Dendritic cell treated with granulocyte-macrophage colony-stimulating factor and Interleukin-4, amounts not matched to agents 40 ng/mL and 50 ng/mL, for 4 days (primary cell): ENCODE results near the gene YTHDF1.

ENCODE experiments used
- H3K27ac Mint-ChIP-seq: one replicate; pipeline ENCODE4 v1.8.0; 2022; ENCODE audit warnings: mild to moderate bottlenecking, mixed read lengths
- H3K27me3 Mint-ChIP-seq: one replicate; pipeline ENCODE4 v1.8.0; 2022; ENCODE audit warnings: mild to moderate bottlenecking, mixed read lengths
- H3K36me3 Mint-ChIP-seq: one replicate; pipeline ENCODE4 v1.8.0; 2022; ENCODE audit warnings: low read depth, mixed read lengths
- H3K4me1 Mint-ChIP-seq: one replicate; pipeline ENCODE4 v1.8.0; 2022; ENCODE audit warnings: low read depth, mixed read lengths
- H3K4me3 Mint-ChIP-seq: one replicate; pipeline ENCODE4 v1.8.0; 2022; ENCODE audit warnings: mild to moderate bottlenecking, moderate library complexity, mixed read lengths
- H3K9me3 Mint-ChIP-seq: one replicate; pipeline ENCODE4 v1.8.0; 2022; ENCODE audit warnings: mixed read lengths
- intact Hi-C: fragments of 100-400 bp; cut with micrococcal nuclease; formaldehyde crosslinking; loops from one replicate; pipeline ENCODE4 v1.15.0; 2022

YTHDF1 gene

DNA sequence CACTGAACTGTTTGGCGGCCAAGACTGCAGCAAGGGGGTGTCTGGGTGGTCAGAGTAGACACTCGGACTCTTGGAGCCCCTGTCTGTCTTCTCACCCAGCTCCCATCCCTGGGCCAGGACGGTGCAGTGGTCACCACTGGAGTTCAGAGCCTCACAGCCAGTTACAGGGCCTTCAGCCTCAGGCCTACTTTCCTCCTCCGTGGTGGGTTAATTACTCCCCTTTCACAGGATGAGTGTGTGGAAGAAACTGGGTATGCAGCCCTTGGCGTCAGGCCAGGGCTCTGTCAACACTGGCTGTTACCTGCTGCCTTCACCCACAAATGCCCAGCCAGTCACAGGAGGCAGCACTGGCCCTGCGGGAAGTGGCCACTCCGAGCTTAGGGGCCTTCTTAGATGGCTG is 1.8 kb upstream of the YTHDF1 start:
- H3K36me3 Mint-ChIP-seq = peaks cover 30% of the 10 kb centered on the region
- peaks cover 32% of the 10 kb centered on the region for H3K4me1 Mint-ChIP-seq
- no peaks in the 10 kb centered on the region for H3K9me3 Mint-ChIP-seq
- H3K4me3 Mint-ChIP-seq = no peak overlapping the region
- H3K27me3 Mint-ChIP-seq = peaks cover 13% of the 10 kb centered on the region
- intact Hi-C loops = loop anchor here (10.0 kb wide), 1 partner anchor 1033 kb away; the partner anchor contains the start of gene MTG2
- H3K27ac Mint-ChIP-seq = no peak overlapping the region

DNA sequence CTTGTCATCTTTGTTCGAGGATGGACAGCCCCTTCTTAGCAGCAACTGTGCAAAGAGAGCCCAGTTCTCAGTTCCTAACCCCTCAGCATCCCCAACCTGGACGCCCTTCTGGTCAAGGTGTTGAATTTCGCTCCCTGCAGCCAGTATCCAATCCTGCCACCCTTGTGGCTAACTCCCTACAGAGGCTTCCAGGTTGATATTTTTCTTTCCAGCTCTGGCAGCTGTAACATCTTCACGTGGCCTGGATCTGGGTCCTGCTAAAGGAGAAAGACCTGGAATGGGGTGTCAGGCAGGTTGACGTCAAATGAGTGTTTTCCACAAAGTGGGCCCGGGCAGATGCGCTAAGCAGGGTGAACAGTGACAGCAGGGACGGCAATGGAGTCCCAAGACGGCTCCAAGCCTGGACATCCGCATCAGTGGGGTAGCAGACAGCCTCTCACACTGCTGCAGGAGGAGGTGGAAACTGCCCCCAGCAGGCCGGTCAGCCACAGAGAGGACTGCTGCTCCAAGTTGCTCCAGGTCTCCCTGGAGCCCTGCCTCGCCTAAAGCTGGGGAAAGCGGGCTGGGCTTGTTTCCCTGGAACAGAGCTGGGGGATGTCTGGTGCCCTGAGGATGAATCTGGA is 1.0 kb upstream of the YTHDF1 start:
- Mint-ChIP-seq H3K27ac (peak overlapping the region; percentile 80), H3K4me3 (peak overlapping the region; percentile 73), H3K9me3 (no peaks in the 10 kb centered on the region), H3K27me3 (peaks cover 12% of the 10 kb centered on the region), H3K4me1 (peaks cover 39% of the 10 kb centered on the region), H3K36me3 (peaks cover 38% of the 10 kb centered on the region)
- intact Hi-C loops = loop anchor here (10.0 kb wide), 1 partner anchor 1032 kb away; the partner anchor contains the start of gene MTG2

DNA sequence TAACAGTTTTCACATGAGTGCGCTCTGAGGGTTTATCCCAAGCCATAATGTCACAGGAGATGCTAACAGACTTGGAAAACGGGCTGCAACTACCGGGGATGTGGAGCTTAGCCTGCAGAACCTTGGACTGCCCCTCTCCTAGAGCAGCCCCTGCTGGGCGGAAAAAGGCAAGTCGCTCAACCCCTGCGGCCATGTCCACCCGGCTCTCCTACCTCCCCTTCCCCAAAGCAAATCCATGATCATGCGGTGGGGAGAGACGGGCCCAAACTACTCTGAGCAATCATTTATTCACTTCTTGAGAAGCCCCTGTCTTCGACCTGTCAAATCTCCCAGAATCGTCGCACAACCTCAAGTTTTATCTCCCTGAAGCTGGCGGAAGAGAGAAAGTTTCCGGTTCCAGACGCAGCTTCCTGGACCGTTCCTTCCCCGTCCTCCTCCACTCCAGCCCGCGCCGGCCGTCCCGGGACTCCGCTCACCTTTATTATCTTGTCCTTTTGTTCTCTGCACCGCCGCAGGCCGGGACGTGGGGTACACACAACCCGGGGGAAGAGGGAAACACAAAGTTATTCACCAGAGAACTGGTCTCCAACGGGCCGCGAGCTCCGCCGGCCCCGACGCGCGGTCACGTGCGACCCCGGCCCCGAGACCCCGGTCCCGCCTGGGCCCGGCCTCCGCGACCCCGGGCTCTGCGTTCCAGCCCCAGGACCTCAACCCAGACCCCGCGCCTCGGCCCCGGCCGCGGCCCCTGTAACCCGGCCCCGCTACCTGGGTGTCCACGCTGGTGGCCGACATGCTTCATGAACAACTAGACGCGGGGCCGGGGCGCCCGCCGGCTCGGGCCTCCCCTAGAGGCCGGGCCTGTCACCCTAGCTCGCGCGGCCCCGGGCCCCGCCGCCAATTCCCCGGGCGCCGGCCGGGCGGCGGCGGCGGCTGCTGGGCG is 560 bp downstream of the YTHDF1 start:
- intact Hi-C loops = loop anchor here (10.0 kb wide), 1 partner anchor 1031 kb away; the partner anchor contains the start of gene MTG2
- H3K36me3 Mint-ChIP-seq = peaks cover 54% of the 10 kb centered on the region
- peaks cover 5% of the 10 kb centered on the region for H3K27me3 Mint-ChIP-seq
- H3K9me3 Mint-ChIP-seq = no peaks in the 10 kb centered on the region
- peaks cover 51% of the 10 kb centered on the region for H3K4me1 Mint-ChIP-seq
- H3K27ac Mint-ChIP-seq = peak overlapping the region; percentile 81
- peak overlapping the region; percentile 86 for H3K4me3 Mint-ChIP-seq

DNA sequence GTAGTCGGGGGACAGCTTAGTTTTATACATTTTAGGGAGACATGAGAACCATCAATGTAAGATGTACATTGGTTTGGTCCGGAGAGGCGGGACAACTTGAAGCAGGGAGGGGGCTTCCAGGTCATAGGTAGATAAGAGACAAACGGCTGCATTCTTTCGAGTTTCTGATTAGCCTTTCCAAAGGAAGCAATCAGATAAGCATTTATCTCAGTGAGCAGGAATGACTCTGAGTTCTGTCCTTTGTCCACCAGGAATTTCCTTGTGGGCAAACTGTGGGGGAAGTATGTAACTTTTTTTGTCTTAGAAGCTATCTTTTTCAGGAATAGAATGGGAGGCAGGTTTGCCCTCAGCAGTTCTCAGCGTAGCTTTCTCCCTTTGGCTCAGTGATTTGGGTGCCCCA is 1.4 kb downstream of the YTHDF1 start:
- peak overlapping the region; percentile 81 for H3K27ac Mint-ChIP-seq
- no peaks in the 10 kb centered on the region for H3K9me3 Mint-ChIP-seq
- H3K27me3 Mint-ChIP-seq = no peaks in the 10 kb centered on the region
- peaks cover 51% of the 10 kb centered on the region for H3K4me1 Mint-ChIP-seq
- intact Hi-C loops = loop anchor here (10.0 kb wide), 1 partner anchor 1030 kb away; the partner anchor contains the start of gene MTG2
- peaks cover 62% of the 10 kb centered on the region for H3K36me3 Mint-ChIP-seq
- peak overlapping the region; percentile 86 for H3K4me3 Mint-ChIP-seq

DNA sequence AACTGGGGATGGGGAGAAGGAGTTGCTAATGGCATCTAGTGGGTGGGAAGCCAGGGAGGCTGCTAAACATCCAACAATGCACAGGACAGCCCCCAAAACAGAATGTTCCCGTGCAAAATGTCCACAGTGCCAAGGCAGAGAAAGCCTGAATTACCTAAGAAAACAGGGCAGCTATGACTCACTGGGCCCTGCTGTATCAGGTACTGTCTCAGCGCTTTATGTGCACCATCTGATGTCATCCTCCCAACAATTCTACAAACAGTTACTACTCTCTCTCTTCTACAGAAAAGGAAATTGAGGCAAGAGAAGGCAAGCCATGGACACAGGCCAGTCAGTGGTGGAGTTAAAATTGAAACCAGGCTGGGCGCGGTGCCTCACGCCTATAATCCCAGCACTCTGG is 3.1 kb downstream of the YTHDF1 start:
- Mint-ChIP-seq H3K36me3 (peaks cover 79% of the 10 kb centered on the region), H3K4me1 (peaks cover 61% of the 10 kb centered on the region), H3K27me3 (no peaks in the 10 kb centered on the region), H3K27ac (no peak overlapping the region), H3K4me3 (no peak overlapping the region), H3K9me3 (no peaks in the 10 kb centered on the region)
- intact Hi-C loops = loop anchor here (10.0 kb wide), 1 partner anchor 1028 kb away; the partner anchor contains the start of gene MTG2

DNA sequence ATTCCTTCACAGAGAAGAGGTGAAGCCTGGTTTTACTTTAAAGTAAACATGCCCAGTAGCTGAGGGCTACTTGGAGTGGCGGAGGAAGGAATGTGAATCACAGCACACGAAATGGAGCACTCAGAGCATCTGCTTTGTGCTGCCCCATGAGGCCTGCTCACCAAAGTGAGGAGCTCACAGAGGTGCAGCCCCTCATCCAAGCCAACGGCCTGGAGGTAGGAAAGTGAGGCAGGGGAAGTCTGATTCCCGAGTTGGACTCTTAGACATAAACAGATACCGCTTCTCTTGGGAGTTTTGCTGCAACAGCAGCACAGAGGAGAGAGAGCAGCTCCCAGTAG is 3.6 kb downstream of the YTHDF1 start:
- Mint-ChIP-seq H3K36me3 (peaks cover 84% of the 10 kb centered on the region), H3K27me3 (no peaks in the 10 kb centered on the region), H3K9me3 (no peaks in the 10 kb centered on the region), H3K4me1 (peaks cover 61% of the 10 kb centered on the region), H3K27ac (no peak overlapping the region), H3K4me3 (no peak overlapping the region)
- intact Hi-C loops = loop anchor here (10.0 kb wide), 1 partner anchor 1028 kb away; the partner anchor contains the start of gene MTG2

DNA sequence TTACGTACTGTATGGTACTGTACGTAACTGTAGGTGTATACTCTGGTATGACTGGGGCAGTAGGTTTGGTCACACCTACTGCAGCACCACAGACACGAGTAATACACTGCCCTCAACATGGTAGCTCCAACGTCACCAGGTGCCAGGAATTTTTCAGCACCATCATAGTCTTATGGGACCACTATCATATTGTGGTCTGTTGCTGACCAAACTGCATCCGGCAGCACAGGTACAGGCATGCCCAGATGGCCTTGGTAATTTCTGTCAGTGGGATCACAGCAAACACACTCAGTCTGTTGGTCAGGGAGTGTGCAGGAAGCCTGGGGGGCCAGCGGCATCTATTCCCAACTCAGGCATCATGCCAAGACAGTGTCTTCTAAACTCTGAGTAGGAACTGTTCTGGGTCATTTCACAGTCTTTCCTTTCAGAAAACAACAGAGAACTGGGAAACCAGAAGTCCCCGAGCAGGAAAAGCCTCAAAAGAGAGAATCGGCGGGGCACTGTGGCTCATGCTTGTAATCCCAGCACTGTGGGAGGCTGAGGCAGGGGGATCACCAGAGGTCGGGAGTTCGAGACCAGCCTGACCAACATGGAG is 5.8 kb downstream of the YTHDF1 start:
- intact Hi-C loops = loop anchor here (10.0 kb wide), 1 partner anchor 1025 kb away; the partner anchor contains the start of gene MTG2
- Mint-ChIP-seq H3K4me3 (no peak overlapping the region), H3K36me3 (peaks cover 100% of the 10 kb centered on the region), H3K4me1 (peaks cover 58% of the 10 kb centered on the region), H3K27ac (no peak overlapping the region), H3K27me3 (no peaks in the 10 kb centered on the region), H3K9me3 (no peaks in the 10 kb centered on the region)

DNA sequence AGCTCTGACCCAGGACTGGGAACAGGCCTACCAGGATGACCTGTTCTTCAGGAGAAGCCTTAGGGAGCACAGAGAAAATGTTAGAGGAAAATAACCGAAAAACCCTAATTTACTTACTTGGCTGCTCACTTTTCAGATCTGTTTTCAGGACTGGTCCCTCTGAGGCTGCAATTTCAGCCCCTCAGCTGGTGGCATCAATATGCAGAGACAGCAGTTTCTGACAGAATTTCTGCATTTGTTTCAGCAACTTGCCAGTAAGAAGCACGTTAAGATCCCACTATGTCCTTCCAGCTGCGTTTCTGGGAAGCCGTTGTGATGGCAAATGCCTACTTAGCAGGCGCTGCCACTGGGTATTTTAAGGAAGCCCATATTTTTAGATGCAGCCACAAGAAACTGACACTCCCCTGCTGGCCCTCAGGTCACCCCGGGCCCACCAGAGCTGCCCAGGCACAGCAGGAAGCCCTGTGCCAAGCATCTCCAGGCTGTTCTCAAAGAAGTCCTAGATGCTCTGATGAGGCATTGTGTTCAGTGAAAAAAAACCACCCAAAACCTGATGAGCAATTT is 7.5 kb downstream of the YTHDF1 start:
- intact Hi-C loops = no loop called here
- no peaks in the 10 kb centered on the region for H3K9me3 Mint-ChIP-seq
- peaks cover 42% of the 10 kb centered on the region for H3K4me1 Mint-ChIP-seq
- no peaks in the 10 kb centered on the region for H3K27me3 Mint-ChIP-seq
- H3K4me3 Mint-ChIP-seq = no peak overlapping the region
- peak overlapping the region; percentile 15 for H3K27ac Mint-ChIP-seq
- peaks cover 100% of the 10 kb centered on the region for H3K36me3 Mint-ChIP-seq

DNA sequence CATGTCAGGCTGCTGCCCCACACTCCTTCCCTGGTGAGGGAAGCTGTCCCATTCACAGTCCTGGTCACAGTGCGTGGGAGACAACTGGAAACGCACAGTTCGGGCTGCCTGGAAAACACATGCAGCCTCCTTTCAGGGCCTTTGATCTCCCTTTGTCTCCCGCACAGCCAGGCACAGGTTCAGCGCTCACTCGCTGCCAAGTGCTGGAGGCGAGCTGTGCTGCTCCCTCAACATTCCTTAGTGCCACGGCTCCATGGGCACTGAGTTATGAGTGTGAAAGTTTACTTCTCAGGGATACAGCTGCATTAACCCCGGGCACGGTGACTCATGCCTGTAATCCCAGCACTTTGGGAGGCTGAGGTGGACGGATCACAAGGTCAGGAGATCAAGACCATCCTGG is 9.1 kb downstream of the YTHDF1 start:
- no peaks in the 10 kb centered on the region for H3K27me3 Mint-ChIP-seq
- no peak overlapping the region for H3K4me3 Mint-ChIP-seq
- no peaks in the 10 kb centered on the region for H3K9me3 Mint-ChIP-seq
- peaks cover 100% of the 10 kb centered on the region for H3K36me3 Mint-ChIP-seq
- peaks cover 34% of the 10 kb centered on the region for H3K4me1 Mint-ChIP-seq
- H3K27ac Mint-ChIP-seq = no peak overlapping the region
- intact Hi-C loops = no loop called here

DNA sequence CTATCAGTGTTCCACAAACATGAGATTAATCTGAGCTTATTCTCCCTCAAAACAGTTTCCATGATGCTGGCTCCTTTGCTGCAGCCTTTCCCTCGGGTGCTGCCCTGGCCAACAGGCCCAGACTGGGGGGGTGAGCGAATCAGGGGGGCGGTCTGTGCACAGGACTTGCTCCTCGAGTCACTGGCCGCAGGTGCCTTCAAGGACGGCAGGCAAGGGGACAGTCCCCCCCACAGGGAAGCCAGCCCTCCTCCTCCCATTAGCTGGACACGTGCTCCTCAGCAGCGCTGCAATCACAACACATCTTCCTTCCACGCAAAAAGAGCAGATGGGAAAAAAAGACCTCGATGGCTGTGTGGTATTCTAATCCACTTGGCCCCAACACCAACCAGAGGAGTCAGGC is 10.0 kb downstream of the YTHDF1 start:
- H3K27ac Mint-ChIP-seq = no peak overlapping the region
- no peaks in the 10 kb centered on the region for H3K9me3 Mint-ChIP-seq
- no peak overlapping the region for H3K4me3 Mint-ChIP-seq
- H3K36me3 Mint-ChIP-seq = peaks cover 100% of the 10 kb centered on the region
- H3K27me3 Mint-ChIP-seq = no peaks in the 10 kb centered on the region
- intact Hi-C loops = no loop called here
- H3K4me1 Mint-ChIP-seq = peaks cover 27% of the 10 kb centered on the region

DNA sequence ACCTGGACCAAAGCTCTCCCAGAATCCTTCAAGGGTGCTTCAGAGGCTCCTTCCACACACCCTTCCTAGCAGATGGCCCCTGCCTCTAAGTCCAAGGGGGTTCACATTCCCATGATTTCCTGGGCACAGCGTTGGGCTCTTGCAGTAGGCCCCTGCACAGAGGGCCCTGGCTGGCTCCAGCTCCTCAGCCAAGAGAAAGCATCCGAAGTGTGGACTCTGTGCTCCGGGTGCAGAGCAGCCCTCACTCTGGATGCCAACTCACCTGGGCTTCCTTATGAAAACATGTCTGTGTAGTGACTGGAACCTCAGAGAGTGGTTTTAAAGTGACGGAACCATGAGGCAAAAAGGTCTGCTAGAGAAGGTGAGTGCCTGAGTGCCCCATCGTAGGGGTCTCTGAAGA is 11.6 kb downstream of the YTHDF1 start:
- Mint-ChIP-seq H3K27ac (no peak overlapping the region), H3K9me3 (no peaks in the 10 kb centered on the region), H3K4me3 (no peak overlapping the region), H3K36me3 (peaks cover 99% of the 10 kb centered on the region), H3K4me1 (peaks cover 23% of the 10 kb centered on the region), H3K27me3 (no peaks in the 10 kb centered on the region)
- intact Hi-C loops = no loop called here

DNA sequence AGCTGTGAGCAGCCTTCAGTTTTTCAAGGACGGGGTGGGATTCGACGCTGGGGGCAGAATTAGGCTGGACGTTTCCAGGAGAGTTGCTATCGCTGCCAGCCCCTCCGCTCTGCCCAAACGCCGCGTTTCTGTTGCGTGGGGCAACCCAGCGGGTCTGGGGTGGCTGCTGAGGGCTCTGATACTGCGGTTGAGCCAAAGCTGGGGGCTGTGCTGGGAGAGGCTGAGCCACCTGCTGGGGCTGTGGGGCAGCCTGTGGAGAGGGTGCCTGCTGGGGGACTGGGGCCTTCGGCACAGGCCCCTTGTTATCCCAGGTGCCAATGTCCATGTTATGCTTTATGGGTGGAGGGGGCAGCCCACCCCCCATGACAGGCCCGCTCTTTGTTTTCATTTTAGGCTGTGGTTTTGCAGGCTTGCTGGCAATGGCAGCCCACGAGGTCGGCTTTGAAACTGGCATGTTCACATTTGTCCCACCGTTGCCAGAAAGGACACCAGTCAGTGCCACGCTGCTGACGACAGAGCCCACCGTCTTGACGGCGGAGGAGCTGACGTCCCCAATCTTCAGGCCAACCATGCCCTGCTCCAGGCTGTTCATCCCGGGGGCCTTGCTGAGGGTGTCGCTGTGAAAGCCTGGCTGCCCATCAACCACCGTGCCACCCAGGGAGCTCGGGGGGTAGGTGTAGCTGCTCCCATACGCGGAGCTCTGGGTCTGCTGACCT is 13.0 kb downstream of the YTHDF1 start:
- Mint-ChIP-seq H3K4me3 (no peak overlapping the region), H3K27ac (no peak overlapping the region), H3K27me3 (no peaks in the 10 kb centered on the region), H3K4me1 (peaks cover 20% of the 10 kb centered on the region), H3K36me3 (peaks cover 99% of the 10 kb centered on the region), H3K9me3 (no peaks in the 10 kb centered on the region)
- intact Hi-C loops = no loop called here

DNA sequence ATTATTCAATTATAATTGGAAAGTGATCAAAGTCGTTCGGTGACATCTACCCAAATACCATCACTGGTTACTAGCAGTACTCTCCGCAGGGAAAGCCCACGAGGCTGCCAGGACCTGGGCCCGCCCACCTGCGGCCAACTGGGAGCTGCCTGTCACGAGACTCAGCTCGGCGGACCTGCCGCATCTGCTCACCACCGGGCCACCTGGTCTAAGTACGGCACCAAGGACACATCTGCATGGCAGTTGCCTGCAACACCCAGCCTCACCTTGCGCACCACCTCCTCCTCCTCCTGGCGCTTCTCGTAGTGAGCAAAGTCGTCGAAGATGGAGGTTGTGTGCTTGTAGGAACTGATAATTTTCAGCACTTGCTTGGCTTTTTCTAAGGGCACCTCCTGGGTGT is 13.9 kb downstream of the YTHDF1 start:
- no peaks in the 10 kb centered on the region for H3K27me3 Mint-ChIP-seq
- no peak overlapping the region for H3K4me3 Mint-ChIP-seq
- peaks cover 99% of the 10 kb centered on the region for H3K36me3 Mint-ChIP-seq
- intact Hi-C loops = no loop called here
- H3K27ac Mint-ChIP-seq = no peak overlapping the region
- no peaks in the 10 kb centered on the region for H3K9me3 Mint-ChIP-seq
- H3K4me1 Mint-ChIP-seq = peaks cover 25% of the 10 kb centered on the region
